BJ (cell line): ENCODE results near the gene EPAS1. TPM values are rescaled to one million over a fixed set of nuclear protein-coding genes. Genes with fewer than 3 reads are reported as not detected.

Experiments
- CTCF ChIA-PET: fragments of 350-600 bp; formaldehyde crosslinking; extraction: SDS; loops from one replicate; lab custom pipeline; 2021; ENCODE audit warnings: antibody characterized with exemption, inconsistent platforms; lab: Yijun Ruan, JAX
- POLR2A ChIA-PET: fragments of 300-600 bp; sonication (Branson Sonifier 250); formaldehyde crosslinking; extraction: SDS; loops from one replicate; lab custom pipeline; 2021; ENCODE audit warnings: antibody characterized with exemption; lab: Charles Lee
- DNase-seq: peaks from one replicate; pipeline ENCODE4 v3.0.0-alpha.2; 2011; ENCODE audit warnings: low read depth
- H3K27me3 ChIP-seq: 2 replicates; pipeline ENCODE4 v1.6.0; 2011; ENCODE audit warnings: low read length; ENCODE audit not compliant: control insufficient read depth, insufficient read depth
- H3K36me3 ChIP-seq: 2 replicates; pipeline ENCODE4 v1.5.1; 2011; ENCODE audit warnings: low read length; ENCODE audit not compliant: control insufficient read depth, insufficient read depth
- H3K4me3 ChIP-seq: 2 replicates; pipeline ENCODE4 v1.5.1; 2011; ENCODE audit warnings: low read depth, mild to moderate bottlenecking, control low read depth, low read length
- polyA plus RNA-seq: library from polyadenylated mRNA; depleted of rRNA; stranded (reverse); fragments of >200 nt; gene quantifications from 2 replicates; pipeline ENCODE4 v1.2.3, GENCODE V29; 2011
- TF ChIP-seq, protein P1 (sequence below): IDR thresholded peaks from 2 replicates; pipeline ENCODE4 v1.5.1; 2011; ENCODE audit warnings: low read depth, mild to moderate bottlenecking, control low read depth, inconsistent platforms, low read length, moderate library complexity; ENCODE audit not compliant: insufficient read depth

EPAS1 gene
- polyA plus RNA-seq, 1 experiment, result 531 TPM

DNA sequence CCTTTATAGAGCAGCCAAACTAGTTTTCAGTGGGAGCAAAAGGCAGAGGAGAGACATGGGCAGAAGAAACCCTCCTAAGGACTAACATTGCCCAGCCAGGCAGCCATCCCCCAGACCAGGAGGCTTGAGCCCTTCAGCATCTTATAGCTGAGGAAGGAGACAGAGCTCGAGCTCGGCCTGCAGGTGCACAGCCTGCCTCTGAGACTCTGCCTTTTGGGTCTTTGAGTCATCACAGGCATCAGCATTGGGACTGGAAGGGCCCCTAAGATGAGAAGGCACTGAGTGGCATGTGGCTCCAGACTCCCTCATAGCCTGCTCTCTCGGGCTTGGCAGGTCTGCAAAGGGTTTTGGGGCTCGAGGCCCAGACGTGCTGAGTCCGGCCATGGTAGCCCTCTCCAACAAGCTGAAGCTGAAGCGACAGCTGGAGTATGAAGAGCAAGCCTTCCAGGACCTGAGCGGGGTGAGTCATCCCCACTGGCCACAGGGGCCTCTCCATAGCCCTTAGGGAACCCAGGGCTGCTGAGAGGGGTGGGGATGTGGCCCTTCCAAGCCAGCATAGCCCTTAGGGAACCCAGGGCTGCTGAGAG lies 84.1 kb downstream of the EPAS1 start:
- H3K36me3 ChIP-seq, result peaks cover 71% of the 10 kb centered on the region
- H3K4me3 ChIP-seq, result no peak overlapping the region
- no peak for DNase-seq
- ChIA-PET POLR2A (interaction anchor here (0.5 kb wide), 1 partner anchor 32 kb away, joined by 3 read pairs; no protein-coding TSS in a partner anchor), CTCF (interaction anchor here (2.0 to 4.6 kb wide), 2 partner anchors 14 to 79 kb away, joined by 9 to 25 read pairs; no protein-coding TSS in a partner anchor)
- TF ChIP-seq, protein P1, sequence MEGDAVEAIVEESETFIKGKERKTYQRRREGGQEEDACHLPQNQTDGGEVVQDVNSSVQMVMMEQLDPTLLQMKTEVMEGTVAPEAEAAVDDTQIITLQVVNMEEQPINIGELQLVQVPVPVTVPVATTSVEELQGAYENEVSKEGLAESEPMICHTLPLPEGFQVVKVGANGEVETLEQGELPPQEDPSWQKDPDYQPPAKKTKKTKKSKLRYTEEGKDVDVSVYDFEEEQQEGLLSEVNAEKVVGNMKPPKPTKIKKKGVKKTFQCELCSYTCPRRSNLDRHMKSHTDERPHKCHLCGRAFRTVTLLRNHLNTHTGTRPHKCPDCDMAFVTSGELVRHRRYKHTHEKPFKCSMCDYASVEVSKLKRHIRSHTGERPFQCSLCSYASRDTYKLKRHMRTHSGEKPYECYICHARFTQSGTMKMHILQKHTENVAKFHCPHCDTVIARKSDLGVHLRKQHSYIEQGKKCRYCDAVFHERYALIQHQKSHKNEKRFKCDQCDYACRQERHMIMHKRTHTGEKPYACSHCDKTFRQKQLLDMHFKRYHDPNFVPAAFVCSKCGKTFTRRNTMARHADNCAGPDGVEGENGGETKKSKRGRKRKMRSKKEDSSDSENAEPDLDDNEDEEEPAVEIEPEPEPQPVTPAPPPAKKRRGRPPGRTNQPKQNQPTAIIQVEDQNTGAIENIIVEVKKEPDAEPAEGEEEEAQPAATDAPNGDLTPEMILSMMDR, result no peak
- no peaks in the 10 kb centered on the region for H3K27me3 ChIP-seq

DNA sequence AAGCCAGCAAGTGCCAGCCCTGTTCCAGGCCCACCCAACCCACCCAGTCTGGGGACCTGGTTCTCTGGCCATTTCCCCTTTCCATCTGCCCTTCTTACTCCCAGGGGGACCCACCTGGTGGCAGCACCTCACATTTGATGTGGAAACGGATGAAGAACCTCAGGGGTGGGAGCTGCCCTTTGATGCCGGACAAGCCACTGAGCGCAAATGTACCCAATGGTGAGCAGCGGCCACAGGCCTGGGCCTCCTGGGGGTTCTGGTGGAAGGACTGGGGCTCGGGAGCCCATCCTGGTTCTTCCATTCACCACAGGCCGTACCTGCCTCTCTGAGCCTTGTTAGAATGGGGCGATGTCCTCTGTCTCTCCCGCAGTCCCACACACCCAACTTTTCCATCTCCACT lies 84.7 kb downstream of the EPAS1 start:
- no peak overlapping the region for H3K4me3 ChIP-seq
- peaks cover 68% of the 10 kb centered on the region for H3K36me3 ChIP-seq
- ChIA-PET CTCF (interaction anchor here (2.0 to 4.6 kb wide), 2 partner anchors 14 to 79 kb away, joined by 9 to 25 read pairs; no protein-coding TSS in a partner anchor), POLR2A (interaction anchor here (0.5 kb wide), 1 partner anchor 32 kb away, joined by 3 read pairs; no protein-coding TSS in a partner anchor)
- H3K27me3 ChIP-seq, result no peaks in the 10 kb centered on the region
- no peak for DNase-seq
- TF ChIP-seq, protein P1, result no peak

DNA sequence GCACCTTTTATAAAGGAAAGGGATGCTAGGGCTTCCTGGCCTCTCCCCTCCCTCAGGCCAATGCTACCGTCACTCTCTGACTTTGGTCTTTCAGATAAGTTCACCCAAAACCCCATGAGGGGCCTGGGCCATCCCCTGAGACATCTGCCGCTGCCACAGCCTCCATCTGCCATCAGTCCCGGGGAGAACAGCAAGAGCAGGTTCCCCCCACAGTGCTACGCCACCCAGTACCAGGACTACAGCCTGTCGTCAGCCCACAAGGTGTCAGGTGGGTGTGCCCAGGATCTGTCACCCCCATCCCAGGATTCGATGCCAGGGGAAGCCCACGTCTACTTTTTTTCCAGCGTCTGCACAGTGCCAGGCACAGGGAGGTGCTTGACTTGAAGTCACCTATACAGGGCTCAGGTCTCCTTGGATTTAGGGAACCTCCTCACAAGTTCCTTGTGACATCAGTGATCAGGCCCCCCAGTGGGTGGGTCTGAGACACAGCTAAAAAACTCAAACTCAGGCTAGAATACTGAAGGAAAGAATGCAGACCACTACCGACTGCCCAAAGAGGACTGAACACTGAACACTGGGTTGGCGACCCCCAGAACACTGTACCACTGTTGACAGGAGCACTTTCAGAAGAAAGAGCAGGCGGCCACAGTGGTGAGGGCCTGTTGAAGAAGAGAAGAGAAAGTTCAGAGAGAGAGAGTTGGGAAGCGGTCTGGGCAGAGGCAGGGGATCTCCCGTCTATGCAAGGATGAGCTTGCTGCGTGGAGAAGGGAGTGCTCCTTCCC lies 85.3 kb downstream of the EPAS1 start:
- TF ChIP-seq, protein P1, result no peak
- ChIA-PET CTCF (no interaction called here), POLR2A (no interaction called here)
- DNase-seq, result no peak
- H3K36me3 ChIP-seq, result peaks cover 67% of the 10 kb centered on the region
- no peak overlapping the region for H3K4me3 ChIP-seq
- no peaks in the 10 kb centered on the region for H3K27me3 ChIP-seq

DNA sequence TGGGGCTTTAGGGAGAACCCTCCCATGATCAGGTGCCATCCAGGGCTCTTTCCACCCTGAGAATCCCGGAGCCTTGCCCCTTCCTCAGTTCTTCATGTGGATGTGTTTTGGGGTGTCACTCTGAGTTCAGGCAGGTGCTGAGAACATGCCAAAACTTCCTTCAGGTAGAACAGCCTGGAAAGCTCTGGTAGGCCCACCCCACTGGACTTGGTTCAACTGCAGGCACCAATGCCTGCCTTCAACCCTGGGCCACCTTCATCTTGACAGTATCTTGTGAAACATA lies 85.8 kb downstream of the EPAS1 start:
- Histone ChIP-seq H3K36me3 (peaks cover 65% of the 10 kb centered on the region), H3K27me3 (no peaks in the 10 kb centered on the region), H3K4me3 (no peak overlapping the region)
- TF ChIP-seq, protein P1, result no peak
- POLR2A ChIA-PET, result no interaction called here
- no peak for DNase-seq
- CTCF ChIA-PET, result no interaction called here

DNA sequence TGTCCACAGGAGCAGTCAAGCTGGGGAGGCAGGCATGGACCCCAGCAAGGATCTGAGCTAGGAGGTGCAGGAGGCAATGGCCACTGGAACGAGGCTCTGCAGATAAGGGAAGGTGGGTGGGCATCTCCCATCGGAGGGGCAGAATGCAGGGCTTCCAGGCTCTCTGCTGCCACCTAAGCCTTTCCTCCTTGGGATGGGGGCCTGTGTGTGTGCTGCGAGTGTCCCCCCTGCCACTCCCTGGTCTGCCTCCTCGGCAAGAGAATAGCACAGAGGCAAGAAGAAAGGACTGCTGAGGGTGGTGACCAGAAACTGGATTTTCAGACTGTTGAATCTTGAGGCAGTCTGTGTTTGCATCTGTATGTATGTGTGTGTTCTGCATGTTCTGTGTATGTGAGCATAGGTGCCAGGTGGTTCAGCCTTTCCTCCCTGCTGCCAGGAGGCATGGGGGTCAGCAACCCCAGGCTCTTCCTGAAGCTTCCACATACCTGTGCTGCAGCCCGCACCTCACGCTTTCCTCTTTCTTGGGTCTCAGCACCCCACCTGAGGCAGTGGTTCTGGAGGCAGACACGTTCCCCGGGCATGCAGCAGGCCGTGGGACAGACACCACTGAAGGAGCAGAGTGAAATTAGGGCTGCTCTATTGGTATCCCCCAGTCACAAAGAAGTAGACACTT lies 86.7 kb downstream of the EPAS1 start:
- CTCF ChIA-PET, result interaction anchor here (0.6 kb wide), 1 partner anchor 198 kb away, joined by 3 read pairs; no protein-coding TSS in a partner anchor
- H3K36me3 ChIP-seq, result peaks cover 58% of the 10 kb centered on the region
- TF ChIP-seq, protein P1, result no peak
- POLR2A ChIA-PET, result no interaction called here
- no peaks in the 10 kb centered on the region for H3K27me3 ChIP-seq
- DNase-seq, result no peak
- no peak overlapping the region for H3K4me3 ChIP-seq
